Lung (tissue), 12 donors: ENCODE results near the gene MCF2L2. TPM values are rescaled to one million over a fixed set of nuclear protein-coding genes. Genes with fewer than 3 reads are reported as not detected.

Experiments
- ATAC-seq: fragments of 200-7000 bp; cut with Tn5 transposase; one replicate; pipeline ENCODE4 v1.9.1; 2020; ENCODE audit warnings: moderate number of reproducible peaks; ENCODE audit not compliant: insufficient read depth, low FRiP score
- DNase-seq, 3 donors: peaks; one replicate each; pipeline ENCODE4 v3.0.0-alpha.2; 2013 to 2017
- H3K27ac ChIP-seq, 2 donors: one replicate each; pipeline ENCODE4 v1.5.1; 2013; ENCODE audit warnings: mild to moderate bottlenecking in 2 of 2, moderate library complexity in 2 of 2, control low read depth in 1 of 2, inconsistent platforms in 1 of 2, low read depth in 1 of 2, low read length in 1 of 2
- H3K27me3 ChIP-seq, 3 donors: one replicate each; pipeline ENCODE4 v1.5.1; 2013; ENCODE audit warnings: low read length in 2 of 3; ENCODE audit not compliant: control insufficient read depth in 3 of 3, insufficient read depth in 3 of 3
- H3K36me3 ChIP-seq, 4 donors: one replicate each; pipeline ENCODE4 v1.5.1; 2013; ENCODE audit warnings: low read length in 4 of 4, mild to moderate bottlenecking in 1 of 4, moderate library complexity in 1 of 4; ENCODE audit not compliant: control insufficient read depth in 4 of 4, insufficient read depth in 4 of 4
- H3K4me1 ChIP-seq, 5 donors: one replicate each; pipeline ENCODE4 v1.5.1; 2013; ENCODE audit warnings: low read length in 5 of 5, mild to moderate bottlenecking in 2 of 5, moderate library complexity in 1 of 5; ENCODE audit not compliant: control insufficient read depth in 5 of 5, insufficient read depth in 5 of 5
- H3K4me3 ChIP-seq: one replicate; pipeline ENCODE4 v1.5.1; 2013; ENCODE audit warnings: mild to moderate bottlenecking, control low read depth, moderate library complexity
- H3K9ac ChIP-seq, 2 donors: one replicate each; pipeline ENCODE4 v1.5.1; 2013; ENCODE audit warnings: low read length in 2 of 2, control low read depth in 1 of 2; ENCODE audit not compliant: insufficient read depth in 1 of 2
- H3K9me3 ChIP-seq, 4 donors: one replicate each; pipeline ENCODE4 v1.5.1; 2013; ENCODE audit warnings: low read length in 3 of 4, mild to moderate bottlenecking in 1 of 4, moderate library complexity in 1 of 4; ENCODE audit not compliant: control insufficient read depth in 4 of 4, insufficient read depth in 3 of 4
- CTCF ChIP-seq: IDR thresholded peaks from 2 replicates; pipeline ENCODE4 v1.5.1; 2012; ENCODE audit warnings: mild to moderate bottlenecking; ENCODE audit errors: control extremely low read depth, extremely low read depth
- WGBS, 2 donors: extraction: QIAGEN DNeasy Blood & Tissue Kit; methylation state at CpG; one replicate each; pipeline ENCODE4 v1.1.7; 2013; 5-methylcytosine and 5-hydroxymethylcytosine counted together
- polyA plus RNA-seq, 2 donors: library from polyadenylated mRNA; stranded (reverse); fragments of 200-250 nt; gene quantifications; one replicate each; pipeline ENCODE4 v1.2.1, GENCODE V29; 2013
- total RNA-seq, 2 donors: library from RNA; depleted of rRNA in 1 of 2; stranded (reverse); fragments of >200 nt in 1 of 2; gene quantifications; one replicate each; pipeline ENCODE4 v1.2.1, GENCODE V29; 2014 to 2021
- donor health status: control.
- donor health status: control.
- donor health status: Bipolar disorder and iron deficiency.
- donor health status: healthy.
- donor health status: DM: yes; HTN: yes; CAD: no.

Gene MCF2L2
- total and polyA plus RNA-seq, 4 donors: 0.26 to 1.7 (median 1.0) TPM

GRCh38 chr3:183387797-183388196, 40.6 kb downstream of the MCF2L2 start:
- Histone ChIP-seq H3K27me3 (no peaks in the 10 kb centered on the region), H3K27ac (no peak overlapping the region), H3K9ac (no peak overlapping the region), H3K4me1 (peaks cover 0 to 4% (median 0%) of the 10 kb centered on the region in 5 donors), H3K36me3 (no peaks in the 10 kb centered on the region), H3K4me3 (no peak overlapping the region), H3K9me3 (no peaks in the 10 kb centered on the region)
- ATAC-seq (no peak), DNase-seq (no peak)
- no peak for TF ChIP-seq CTCF
- WGBS, 2 donors: 74 to 97% methylated on average over 4 of the region's 4 CpGs

- Histone ChIP-seq H3K9ac (no peak overlapping the region), H3K4me1 (peaks cover 0 to 4% (median 0%) of the 10 kb centered on the region in 5 donors), H3K27me3 (no peaks in the 10 kb centered on the region), H3K36me3 (no peaks in the 10 kb centered on the region), H3K27ac (no peak overlapping the region), H3K9me3 (no peaks in the 10 kb centered on the region), H3K4me3 (no peak overlapping the region)
- ATAC-seq: no peak
- DNase-seq: no peak
- no peak for TF ChIP-seq CTCF
- WGBS, 2 donors: 80 to 91% methylated on average over 4 of the region's 4 CpGs
These were observed 41.8 kb downstream of the MCF2L2 start for GRCh38 chr3:183386651-183387050.

- Histone ChIP-seq H3K4me1 (peaks cover 0 to 4% (median 0%) of the 10 kb centered on the region in 5 donors), H3K9me3 (no peaks in the 10 kb centered on the region), H3K27me3 (no peaks in the 10 kb centered on the region), H3K9ac (no peak overlapping the region), H3K36me3 (no peaks in the 10 kb centered on the region), H3K27ac (peak overlapping the region in 1 of 2 donors; percentile 69), H3K4me3 (no peak overlapping the region)
- 61 to 71% methylated on average over 11 of the region's 11 CpGs for WGBS, 2 donors
- ATAC-seq (peak; percentile 87), DNase-seq (peak; percentile 49 to 80 (median 77))
- TF ChIP-seq CTCF: peak; percentile 37
These were observed 42.5 kb downstream of the MCF2L2 start for GRCh38 chr3:183385698-183386613.
